SJCRH30 (cell line): ENCODE data around the gene RAPH1. TPM values are rescaled to one million over a fixed set of nuclear protein-coding genes. Genes with fewer than 3 reads are reported as not detected.
A peak's percentile ranks its signal among the peaks of the same experiment; 100 is the strongest.

Experiments used
- DNase-seq, 2 experiments: peaks; one replicate each; pipeline ENCODE4 v3.0.0-alpha.2; 2015 to 2020
- H3K27ac ChIP-seq: fragments of 250-450 bp; sonication (Bioruptor Pico); 2 replicates; pipeline ENCODE4 v1.5.1; 2020; ENCODE audit warnings: mild to moderate bottlenecking, moderate library complexity
- H3K27me3 ChIP-seq: fragments of 250-450 bp; sonication (Bioruptor Pico); 2 replicates; pipeline ENCODE4 v1.5.1; 2020; ENCODE audit warnings: mild to moderate bottlenecking, moderate library complexity
- H3K36me3 ChIP-seq: fragments of 250-450 bp; sonication (Bioruptor Pico); 2 replicates; pipeline ENCODE4 v1.5.1; 2020; ENCODE audit warnings: mild to moderate bottlenecking, moderate library complexity
- H3K4me1 ChIP-seq: fragments of 250-450 bp; sonication (Bioruptor Pico); 2 replicates; pipeline ENCODE4 v1.5.1; 2020; ENCODE audit warnings: mild to moderate bottlenecking, moderate library complexity
- H3K4me3 ChIP-seq: fragments of 250-450 bp; sonication (Bioruptor Pico); 2 replicates; pipeline ENCODE4 v1.5.1; 2020; ENCODE audit warnings: mild to moderate bottlenecking, moderate library complexity
- H3K9me3 ChIP-seq: fragments of 250-450 bp; sonication (Bioruptor Pico); replicated peaks from 2 replicates; pipeline ENCODE4 v1.5.1; 2020; ENCODE audit warnings: mild to moderate bottlenecking, moderate library complexity
- total RNA-seq: library from RNA; depleted of rRNA; stranded (reverse); fragments of >200 nt; shearing (Covaris generic); gene quantifications from 2 replicates; pipeline ENCODE4 v1.2.3, GENCODE V29; 2014; rRNA removed

RAPH1 gene
- total RNA-seq: 22.1 and 25.7 TPM in 2 replicates

GRCh38 chr2:203535078-203535783 lies at the start of gene RAPH1:
Gene RAPH1 (minus strand): TSS chr2:203535301. CDS start chr2:203495353, 39,948 bp downstream.
- H3K27me3 ChIP-seq: no peaks in the 10 kb centered on the region
- peak; percentile 87 to 88 for DNase-seq
- H3K4me1 ChIP-seq: peaks cover 4% of the 10 kb centered on the region; the same call in 1 of the 2 replicates
- no peaks in the 10 kb centered on the region for H3K36me3 ChIP-seq
- H3K27ac ChIP-seq: peak within 1 kb of the TSS; percentile 95
- peak within 1 kb of the TSS; percentile 98 for H3K4me3 ChIP-seq
- H3K9me3 ChIP-seq: no peaks in the 10 kb centered on the region

- Histone ChIP-seq H3K27ac (no peak overlapping the region), H3K4me1 (peaks cover 22% of the 10 kb centered on the region), H3K27me3 (no peaks in the 10 kb centered on the region), H3K36me3 (no peaks in the 10 kb centered on the region), H3K9me3 (no peaks in the 10 kb centered on the region), H3K4me3 (no peak overlapping the region)
- no peak for DNase-seq
Observed at GRCh38 chr2:203584784-203585183, 49.7 kb upstream of the RAPH1 start.

- Histone ChIP-seq H3K27ac (no peak overlapping the region), H3K4me3 (no peak overlapping the region), H3K9me3 (no peaks in the 10 kb centered on the region), H3K36me3 (no peaks in the 10 kb centered on the region), H3K4me1 (peaks cover 22% of the 10 kb centered on the region), H3K27me3 (no peaks in the 10 kb centered on the region)
- DNase-seq: no peak
Observed at GRCh38 chr2:203583701-203584100, 48.6 kb upstream of the RAPH1 start.

GRCh38 chr2:203583084-203583695 lies 48.1 kb upstream of the RAPH1 start:
- H3K36me3 ChIP-seq: no peaks in the 10 kb centered on the region
- peaks cover 22% of the 10 kb centered on the region for H3K4me1 ChIP-seq
- H3K27ac ChIP-seq: no peak overlapping the region
- H3K27me3 ChIP-seq: no peaks in the 10 kb centered on the region
- no peaks in the 10 kb centered on the region for H3K9me3 ChIP-seq
- no peak overlapping the region for H3K4me3 ChIP-seq
- no peak for DNase-seq

GRCh38 chr2:203582468-203582867 lies 47.4 kb upstream of the RAPH1 start:
- H3K27ac ChIP-seq: no peak overlapping the region
- no peak for DNase-seq
- H3K36me3 ChIP-seq: no peaks in the 10 kb centered on the region
- H3K27me3 ChIP-seq: no peaks in the 10 kb centered on the region
- no peak overlapping the region for H3K4me3 ChIP-seq
- no peaks in the 10 kb centered on the region for H3K9me3 ChIP-seq
- H3K4me1 ChIP-seq: peaks cover 22% of the 10 kb centered on the region

- H3K4me1 ChIP-seq: peaks cover 22% of the 10 kb centered on the region
- DNase-seq: peak; percentile 43 to 67
- H3K4me3 ChIP-seq: no peak overlapping the region
- H3K27me3 ChIP-seq: no peaks in the 10 kb centered on the region
- no peaks in the 10 kb centered on the region for H3K9me3 ChIP-seq
- H3K27ac ChIP-seq: no peak overlapping the region
- no peaks in the 10 kb centered on the region for H3K36me3 ChIP-seq
Observed at GRCh38 chr2:203580844-203581243, 45.7 kb upstream of the RAPH1 start.

- no peaks in the 10 kb centered on the region for H3K36me3 ChIP-seq
- peaks cover 11% of the 10 kb centered on the region; the same call in 1 of the 2 replicates for H3K4me1 ChIP-seq
- H3K4me3 ChIP-seq: no peak overlapping the region
- no peaks in the 10 kb centered on the region for H3K9me3 ChIP-seq
- DNase-seq: no peak
- H3K27me3 ChIP-seq: no peaks in the 10 kb centered on the region
- H3K27ac ChIP-seq: no peak overlapping the region
Observed at GRCh38 chr2:203579730-203580129, 44.6 kb upstream of the RAPH1 start.

- DNase-seq: no peak
Observed at GRCh38 chr2:203578759-203579643, 43.9 kb upstream of the RAPH1 start.

GRCh38 chr2:203574824-203575223 lies 39.7 kb upstream of the RAPH1 start:
- DNase-seq: no peak
- Histone ChIP-seq H3K27me3 (no peaks in the 10 kb centered on the region), H3K4me1 (no peaks in the 10 kb centered on the region), H3K36me3 (no peaks in the 10 kb centered on the region), H3K27ac (no peak overlapping the region), H3K9me3 (no peaks in the 10 kb centered on the region), H3K4me3 (no peak overlapping the region)

More at GRCh38 chr2:203578759-203579643, 43.9 kb upstream of the RAPH1 start:
- H3K4me3 ChIP-seq: no peak overlapping the region
- no peaks in the 10 kb centered on the region for H3K36me3 ChIP-seq
- H3K27ac ChIP-seq: no peak overlapping the region
- no peaks in the 10 kb centered on the region for H3K27me3 ChIP-seq
- 0 out of 2 replicates have a peak, but pooled peaks cover 8% of the 10 kb centered on the region for H3K4me1 ChIP-seq
- no peaks in the 10 kb centered on the region for H3K9me3 ChIP-seq

- DNase-seq: no peak
- no peak overlapping the region for H3K4me3 ChIP-seq
- no peaks in the 10 kb centered on the region for H3K27me3 ChIP-seq
- no peaks in the 10 kb centered on the region for H3K4me1 ChIP-seq
- H3K36me3 ChIP-seq: no peaks in the 10 kb centered on the region
- no peak overlapping the region for H3K27ac ChIP-seq
- H3K9me3 ChIP-seq: no peaks in the 10 kb centered on the region
Observed at GRCh38 chr2:203572316-203572715, 37.2 kb upstream of the RAPH1 start.

- H3K27me3 ChIP-seq: no peaks in the 10 kb centered on the region
- no peaks in the 10 kb centered on the region for H3K36me3 ChIP-seq
- H3K27ac ChIP-seq: no peak overlapping the region
- H3K4me3 ChIP-seq: no peak overlapping the region
- no peaks in the 10 kb centered on the region for H3K4me1 ChIP-seq
- no peaks in the 10 kb centered on the region for H3K9me3 ChIP-seq
- DNase-seq: no peak
Observed at GRCh38 chr2:203569677-203570316, 34.7 kb upstream of the RAPH1 start.

GRCh38 chr2:203567691-203568090 lies 32.6 kb upstream of the RAPH1 start:
- Histone ChIP-seq H3K27me3 (no peaks in the 10 kb centered on the region), H3K9me3 (no peaks in the 10 kb centered on the region), H3K36me3 (no peaks in the 10 kb centered on the region), H3K27ac (no peak overlapping the region), H3K4me1 (peaks cover 5% of the 10 kb centered on the region; the same call in 1 of the 2 replicates), H3K4me3 (no peak overlapping the region)
- DNase-seq: no peak

- Histone ChIP-seq H3K9me3 (no peaks in the 10 kb centered on the region), H3K4me3 (no peak overlapping the region), H3K4me1 (peaks cover 16% of the 10 kb centered on the region), H3K36me3 (no peaks in the 10 kb centered on the region), H3K27me3 (no peaks in the 10 kb centered on the region), H3K27ac (no peak overlapping the region)
- no peak for DNase-seq
Observed at GRCh38 chr2:203566161-203566560, 31.1 kb upstream of the RAPH1 start.

- no peak overlapping the region for H3K27ac ChIP-seq
- no peaks in the 10 kb centered on the region for H3K9me3 ChIP-seq
- DNase-seq: no peak
- no peaks in the 10 kb centered on the region for H3K36me3 ChIP-seq
- H3K4me1 ChIP-seq: peaks cover 16% of the 10 kb centered on the region
- no peak overlapping the region for H3K4me3 ChIP-seq
- no peaks in the 10 kb centered on the region for H3K27me3 ChIP-seq
Observed at GRCh38 chr2:203565076-203565475, 30.0 kb upstream of the RAPH1 start.
